ENCODE results near the gene ST6GALNAC2.

GRCh38 chr17:76561332-76561731 is 24.3 kb downstream of the ST6GALNAC2 start:
- TF ChIP-seq CTCF (IDR thresholded peaks at IDR 0.05) (no peak), POLR2A (IDR thresholded peaks at IDR 0.05) (no peak)
